OCI-M1 (cell line): ENCODE results near the gene SNX30.

Experiments used
- DNase-seq: peaks from one replicate; lab custom pipeline; 2025; lab: John Stamatoyannopoulos, UW

The SNX30 gene

DNA sequence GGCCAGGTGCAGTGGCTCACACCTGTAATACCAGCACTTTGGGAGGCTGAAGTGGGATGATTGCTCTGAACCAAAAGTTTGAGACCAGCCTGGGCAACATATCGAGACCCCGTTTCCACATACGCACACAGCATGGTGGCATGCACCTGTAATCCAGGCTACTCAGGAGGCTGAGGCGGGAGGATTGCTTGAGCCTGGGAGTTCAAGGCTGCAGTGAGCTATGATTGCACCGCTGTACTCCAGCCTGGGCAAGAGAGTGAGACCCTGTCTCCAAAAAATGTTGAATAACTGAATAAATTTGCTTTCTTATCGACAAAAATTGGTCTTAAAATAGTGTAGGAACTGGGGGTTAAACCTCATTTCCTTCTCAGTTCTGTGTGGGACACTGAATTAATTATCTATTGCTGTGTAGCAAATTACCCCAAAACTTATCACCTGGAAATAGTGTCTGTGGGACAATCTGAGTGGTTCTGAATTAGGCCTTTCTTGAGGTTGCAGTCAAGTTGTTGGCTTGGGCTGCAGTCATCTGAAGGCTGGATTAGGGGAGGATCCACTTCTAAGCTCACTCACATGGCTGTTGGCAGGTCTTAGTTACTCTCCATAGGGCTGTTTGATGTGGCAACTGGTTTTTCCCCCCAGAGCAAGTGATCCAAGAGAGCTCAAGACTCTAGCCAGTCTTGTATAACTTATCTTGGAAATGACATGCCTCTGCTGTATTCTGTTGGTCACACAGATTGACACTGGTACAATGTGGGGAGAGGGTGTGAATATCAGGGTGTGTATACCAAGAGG, 2.0 kb downstream of the SNX30 start:
- no peak for DNase-seq

DNA sequence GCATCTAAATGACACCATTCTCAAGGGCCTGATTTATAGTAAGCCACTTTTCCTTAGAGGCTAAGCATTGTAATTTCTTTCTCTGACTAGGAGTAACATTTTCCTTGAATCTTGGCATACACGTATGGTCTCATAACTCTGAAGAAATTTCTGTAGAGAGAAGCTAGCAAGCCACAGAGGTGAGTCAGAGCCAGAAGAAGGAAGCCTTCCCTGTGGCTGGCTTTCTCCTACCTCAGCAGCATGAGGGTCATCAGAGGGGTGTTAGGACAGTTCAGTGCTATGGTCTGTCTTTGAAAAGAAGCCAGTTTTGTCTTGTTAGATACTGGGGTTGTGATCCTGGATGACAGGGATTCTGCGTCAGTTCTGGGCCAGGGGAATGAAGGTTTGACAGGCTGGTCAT, 3.2 kb downstream of the SNX30 start:
- peak; percentile 7 for DNase-seq

DNA sequence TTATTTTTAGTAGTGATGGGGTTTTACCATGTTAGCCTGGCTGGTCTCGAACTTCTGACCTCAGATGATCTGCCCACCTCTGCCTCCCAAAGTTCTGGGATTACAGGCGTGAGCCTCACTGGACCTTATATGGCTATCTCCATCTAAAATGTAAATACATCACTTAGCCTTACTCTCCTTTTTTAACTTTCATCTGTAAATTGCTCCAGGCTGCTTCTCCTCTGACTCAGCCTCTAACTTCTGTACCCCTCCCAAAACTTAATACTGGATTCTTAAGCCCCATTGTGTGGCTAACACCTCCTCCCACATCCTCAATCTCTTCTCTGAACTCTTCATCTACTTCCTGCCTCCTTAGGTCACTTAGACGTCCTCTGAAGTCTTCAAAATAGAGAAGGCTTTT, 4.0 kb downstream of the SNX30 start:
- peak; percentile 35 for DNase-seq

DNA sequence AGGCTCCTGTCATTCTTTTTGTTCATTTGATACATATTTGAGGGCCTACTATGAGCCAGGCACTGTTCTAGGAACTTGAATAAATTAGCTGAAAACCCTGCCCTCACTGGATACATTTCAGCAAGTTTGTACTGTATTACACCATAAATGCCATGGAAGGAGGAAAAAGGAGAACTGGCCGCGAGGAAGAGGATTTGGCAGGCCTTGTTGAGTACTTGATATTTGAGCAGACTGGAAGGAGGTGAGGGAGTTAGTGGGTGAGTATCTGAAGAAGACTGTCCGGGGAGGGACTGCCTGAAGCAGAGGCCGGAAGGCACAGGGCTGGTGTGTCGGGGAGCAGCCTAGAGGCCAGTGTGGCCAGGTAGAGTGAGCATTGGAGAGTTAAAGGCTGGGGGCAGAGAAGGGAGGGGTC, 4.5 kb downstream of the SNX30 start:
- DNase-seq = peak; percentile 35

DNA sequence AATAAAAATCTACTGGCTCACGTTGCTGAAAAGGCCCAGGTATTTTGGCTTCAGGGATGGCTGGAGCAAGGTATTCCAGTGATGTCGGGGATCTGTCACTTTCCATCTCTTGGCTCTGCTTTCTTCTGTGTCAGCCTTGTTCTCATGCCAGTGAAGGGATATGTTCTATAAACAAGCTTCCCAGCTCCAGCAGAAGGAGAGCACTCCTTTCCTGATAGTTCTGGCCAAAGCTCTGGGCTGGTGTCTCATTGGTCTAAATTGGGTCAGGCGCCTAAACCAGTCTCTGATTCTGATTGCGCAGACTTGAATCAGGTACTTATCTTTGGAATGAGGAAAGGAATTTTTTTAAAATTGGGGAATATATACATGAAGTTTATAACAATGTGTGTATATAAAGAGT, 5.1 kb downstream of the SNX30 start:
- no peak for DNase-seq

DNA sequence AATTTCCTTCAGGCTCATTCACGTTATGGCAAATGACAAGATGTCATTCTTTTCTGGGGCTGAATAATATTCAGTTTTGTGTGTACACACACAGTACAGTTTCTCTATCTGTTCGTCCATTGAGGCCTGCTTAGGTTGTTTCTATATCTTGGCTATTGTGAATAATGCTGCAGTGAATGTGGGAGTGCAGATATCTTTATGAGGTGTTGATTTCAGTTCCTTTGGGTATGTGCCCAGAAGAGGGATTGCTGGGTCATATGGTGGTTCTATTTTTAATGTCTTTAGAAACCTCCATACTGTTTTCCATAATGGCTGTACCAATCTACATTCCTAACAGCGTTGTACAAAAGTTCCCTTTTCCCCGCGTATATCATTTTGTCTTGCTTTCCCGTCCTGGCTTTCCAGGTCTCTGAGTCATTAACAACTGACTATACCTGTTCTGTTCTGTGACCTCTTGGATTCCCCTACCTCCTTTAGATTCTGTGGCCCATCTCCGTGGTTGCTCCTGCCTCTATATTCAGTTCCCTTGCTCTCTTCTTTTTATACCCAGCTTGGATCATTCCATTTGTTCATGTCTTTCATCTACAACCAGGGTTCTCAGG, 6.8 kb downstream of the SNX30 start:
- DNase-seq = no peak

GRCh38 chr9:112757940-112758339, 7.4 kb downstream of the SNX30 start:
- DNase-seq = no peak

DNA sequence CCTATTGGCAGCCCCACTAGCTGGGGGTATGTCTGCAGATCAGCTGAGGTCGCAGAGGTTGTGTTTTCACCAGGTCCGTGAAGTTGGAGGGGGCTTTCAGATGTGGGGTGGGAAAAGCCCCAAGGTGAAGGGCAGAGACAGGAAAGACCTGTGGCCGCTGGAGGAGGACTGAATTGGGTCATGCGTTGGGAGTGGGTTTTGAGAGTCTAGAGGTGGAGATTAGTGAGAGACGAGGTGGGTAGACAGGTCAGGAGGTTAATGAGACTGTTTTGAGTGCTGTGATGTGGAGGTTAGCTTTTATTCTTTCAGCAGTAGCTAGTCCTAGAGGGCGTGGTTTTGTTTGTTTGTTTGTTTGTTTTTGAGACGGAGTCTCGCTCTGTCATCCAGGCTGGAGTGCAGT, 10.3 kb downstream of the SNX30 start:
- no peak for DNase-seq

DNA sequence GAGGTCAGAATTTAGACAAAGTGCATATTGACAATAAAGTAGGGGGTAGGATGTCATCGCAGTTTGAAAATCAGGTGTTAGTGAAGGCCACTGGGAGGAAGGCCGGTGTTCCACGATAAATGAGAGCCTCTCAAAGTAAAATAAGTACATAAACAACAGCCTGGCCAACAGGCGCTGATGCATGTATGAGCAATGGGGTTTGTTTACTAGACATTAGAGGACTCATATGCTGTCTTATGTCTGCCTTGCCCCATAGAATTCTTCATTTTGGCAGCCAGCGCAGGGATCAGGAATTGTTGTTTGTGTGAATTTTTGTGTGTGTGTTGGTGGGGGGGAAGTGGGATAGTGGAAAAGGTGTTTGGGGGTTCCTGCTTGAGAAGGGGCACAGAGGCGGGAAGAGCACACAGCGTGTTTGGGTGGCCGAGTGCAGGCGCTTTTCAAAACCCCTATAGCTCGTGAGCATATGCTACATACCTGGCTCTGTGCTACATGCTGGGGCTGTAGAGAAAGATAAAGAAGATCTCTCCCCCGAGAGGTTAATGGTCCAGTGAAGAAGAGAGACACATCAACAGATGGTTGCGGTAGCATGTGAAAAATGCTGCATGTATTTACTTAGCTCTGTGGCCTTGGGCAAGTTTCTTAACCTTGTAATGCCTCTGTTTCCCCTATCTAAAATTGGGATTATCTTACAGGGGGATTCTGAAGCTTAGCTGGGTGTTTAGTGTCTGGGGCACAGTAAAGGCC, 11.5 kb downstream of the SNX30 start:
- no peak for DNase-seq

DNA sequence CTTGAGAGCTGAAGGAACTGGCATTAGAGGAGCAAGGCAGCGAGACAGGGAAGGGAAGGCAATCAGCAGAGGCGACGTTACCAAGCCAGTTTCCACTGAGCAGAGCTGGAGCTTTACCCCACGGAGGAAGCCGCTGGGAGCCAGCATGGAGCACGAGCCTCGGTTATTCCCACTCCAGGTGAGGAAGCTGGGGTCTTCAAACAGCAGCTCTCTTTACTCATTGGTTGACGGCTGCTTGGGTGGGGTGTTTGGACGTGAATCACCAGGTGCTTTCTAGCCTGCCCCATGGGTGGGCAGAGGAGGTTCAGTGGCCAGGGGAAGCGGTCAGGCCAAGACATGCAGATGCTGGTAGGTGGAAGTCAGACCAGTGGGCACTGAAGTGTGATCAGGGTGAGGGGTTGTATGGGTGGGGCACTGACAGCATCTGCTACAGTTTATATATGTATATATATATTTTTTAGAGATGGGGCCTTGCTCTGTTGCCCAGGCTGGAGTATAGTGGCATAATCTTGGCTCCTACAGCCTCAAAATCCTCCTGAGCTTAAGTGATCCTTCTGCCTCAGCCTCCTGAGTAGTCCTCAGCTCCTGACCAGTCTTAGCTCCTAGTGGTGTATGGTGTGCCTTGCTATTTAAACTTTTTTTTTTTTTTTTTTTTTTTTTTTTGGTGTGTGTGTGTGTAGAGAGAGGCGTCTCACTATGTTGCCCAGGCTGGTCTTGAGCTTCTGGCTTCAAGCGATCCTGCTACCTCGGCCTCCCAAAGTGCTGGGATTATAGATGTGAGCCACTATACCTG, 12.4 kb downstream of the SNX30 start:
- no peak for DNase-seq

- peak; percentile 69 for DNase-seq
These were observed 13.8 kb downstream of the SNX30 start for GRCh38 chr9:112764344-112764743.

- DNase-seq = no peak
These were observed 14.3 kb downstream of the SNX30 start for GRCh38 chr9:112764837-112765236.

DNA sequence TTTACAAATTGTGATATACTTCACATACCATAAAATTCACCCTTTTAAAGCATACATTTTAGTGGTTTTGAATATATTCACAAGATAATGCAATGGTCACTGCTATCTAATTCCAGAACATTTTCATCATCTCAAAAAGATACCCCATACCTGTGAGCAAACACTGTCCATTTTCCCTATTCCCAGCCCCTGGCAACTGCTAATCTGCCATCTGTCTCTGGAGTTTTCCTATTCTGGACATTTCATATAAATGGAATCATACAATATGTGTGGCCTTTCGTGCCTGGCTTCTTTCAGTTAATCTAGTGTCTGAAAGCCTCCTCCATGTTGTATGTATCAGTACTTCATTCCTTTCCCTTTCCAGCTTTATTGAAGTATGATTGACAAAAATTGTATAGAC, 14.7 kb downstream of the SNX30 start:
- no peak for DNase-seq

DNA sequence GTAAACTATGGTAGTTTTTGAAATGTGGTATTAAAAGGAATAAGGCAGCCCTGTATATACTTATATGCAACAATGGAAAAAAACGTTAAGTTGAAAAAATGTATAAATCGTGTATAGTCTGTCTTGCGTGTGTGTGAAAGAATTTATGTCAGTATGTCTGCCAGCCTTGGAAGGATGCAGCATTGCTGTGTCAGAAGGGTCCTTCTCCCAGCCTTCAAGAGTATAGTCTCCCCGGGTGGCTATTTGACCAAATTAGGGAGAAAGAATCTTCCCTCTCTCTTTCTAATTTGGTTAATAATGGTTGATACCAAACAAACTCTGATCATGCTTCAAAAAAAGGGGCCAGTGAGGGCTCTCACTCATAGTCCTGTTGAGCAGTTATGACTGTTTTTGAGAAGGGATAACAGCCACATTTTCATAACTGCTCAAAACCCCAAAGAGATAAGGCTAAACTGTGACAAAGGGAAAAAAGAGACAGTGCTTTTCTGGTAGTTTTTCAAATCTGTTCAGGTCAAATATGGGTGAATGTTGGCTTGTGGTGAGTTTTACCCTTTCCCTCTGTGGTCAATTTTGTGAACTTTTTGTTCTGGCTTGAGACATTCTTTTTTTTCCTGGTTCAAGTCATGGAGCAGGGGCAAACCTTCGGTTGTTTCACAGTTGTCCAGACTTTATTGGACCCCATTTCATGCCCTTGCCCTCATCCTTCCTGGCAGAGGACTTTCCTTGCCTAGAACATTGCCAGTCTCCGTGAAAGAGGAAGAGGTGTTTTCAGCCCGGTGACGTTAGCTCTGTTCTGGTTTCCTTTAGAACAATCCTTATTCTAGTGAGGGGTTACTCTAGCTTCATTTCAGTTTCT, 21.0 kb downstream of the SNX30 start:
- DNase-seq = peak; percentile 63

DNA sequence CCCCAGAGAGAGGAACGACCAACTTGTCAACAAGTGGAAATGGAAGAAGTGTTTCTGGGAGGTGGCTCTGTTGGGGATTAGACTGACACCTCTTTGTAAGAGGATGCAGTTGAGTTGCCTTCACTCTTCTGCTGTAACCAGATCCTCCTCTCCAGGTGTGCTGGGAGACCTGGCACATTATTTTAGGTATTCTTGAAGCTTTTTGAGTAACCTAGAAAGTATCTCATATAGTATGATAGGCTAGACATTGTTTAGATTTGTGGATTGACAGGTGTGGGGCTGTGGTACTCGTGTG, 21.6 kb downstream of the SNX30 start:
- no peak for DNase-seq

DNA sequence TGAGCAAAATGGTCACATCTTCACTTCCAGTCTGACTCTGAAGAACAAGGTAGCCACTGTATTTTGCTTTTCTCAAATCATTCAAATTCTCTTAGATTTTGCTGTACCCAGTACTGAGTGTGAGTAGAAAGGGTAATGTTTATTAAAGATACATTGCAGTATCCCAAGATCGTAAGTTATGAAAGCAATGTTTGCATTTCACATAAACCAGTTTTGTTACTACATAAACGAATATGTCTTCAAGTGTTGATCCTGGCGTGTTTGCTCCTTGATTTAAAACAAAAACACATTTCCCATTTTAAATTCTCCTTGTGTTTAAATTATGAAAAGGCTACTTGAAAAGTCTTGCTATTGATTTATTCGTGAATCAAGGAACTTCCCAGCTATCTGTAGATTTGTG, 22.0 kb downstream of the SNX30 start:
- no peak for DNase-seq

DNA sequence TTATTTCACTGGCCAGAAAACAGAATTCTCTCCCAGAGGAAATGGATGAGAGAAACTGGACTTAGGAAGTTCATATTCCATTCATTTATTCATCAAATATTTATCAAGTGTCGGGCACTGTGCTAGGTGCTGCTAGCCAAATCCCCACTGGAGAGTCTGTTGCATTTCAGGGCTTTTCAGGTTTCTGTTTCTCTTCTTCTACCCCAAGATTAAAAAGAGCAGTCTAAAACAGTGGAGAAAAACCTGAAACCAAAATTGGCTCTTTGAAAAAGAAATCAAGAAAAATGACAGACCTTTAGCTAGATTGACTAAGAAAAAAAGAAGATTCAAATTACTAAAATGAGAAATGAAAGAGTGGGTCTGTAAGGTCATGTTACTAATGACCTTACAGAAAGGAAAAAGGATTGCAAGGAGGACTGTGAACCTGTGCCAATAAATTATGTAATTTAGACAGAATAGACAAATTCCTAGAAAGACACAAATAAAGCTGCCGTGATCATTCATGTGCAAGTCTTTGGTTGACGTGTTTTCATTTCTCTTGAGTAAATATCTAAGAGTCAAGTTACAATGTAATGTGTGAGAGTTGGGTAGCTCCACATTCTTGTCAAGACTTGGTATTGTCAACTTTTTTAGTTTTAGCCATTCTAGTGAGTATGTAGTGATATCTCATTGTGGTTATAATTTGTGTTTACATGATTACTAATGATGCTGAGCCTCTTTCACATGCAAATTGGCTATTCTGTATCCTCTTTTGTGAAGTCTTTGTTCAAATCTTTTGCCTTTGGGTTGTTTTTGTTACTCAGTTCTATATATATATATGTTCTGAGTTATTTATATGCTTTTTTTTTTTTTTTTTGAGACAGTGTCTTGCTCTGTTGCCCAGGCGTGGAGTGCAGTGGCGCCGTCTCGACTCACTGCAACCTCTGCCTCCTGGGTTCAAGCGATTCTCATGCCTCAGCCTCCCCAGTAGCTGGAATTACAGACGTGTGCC, 23.7 kb downstream of the SNX30 start:
- DNase-seq = no peak

- no peak for DNase-seq
These were observed 27.4 kb downstream of the SNX30 start for GRCh38 chr9:112777914-112778313.

DNA sequence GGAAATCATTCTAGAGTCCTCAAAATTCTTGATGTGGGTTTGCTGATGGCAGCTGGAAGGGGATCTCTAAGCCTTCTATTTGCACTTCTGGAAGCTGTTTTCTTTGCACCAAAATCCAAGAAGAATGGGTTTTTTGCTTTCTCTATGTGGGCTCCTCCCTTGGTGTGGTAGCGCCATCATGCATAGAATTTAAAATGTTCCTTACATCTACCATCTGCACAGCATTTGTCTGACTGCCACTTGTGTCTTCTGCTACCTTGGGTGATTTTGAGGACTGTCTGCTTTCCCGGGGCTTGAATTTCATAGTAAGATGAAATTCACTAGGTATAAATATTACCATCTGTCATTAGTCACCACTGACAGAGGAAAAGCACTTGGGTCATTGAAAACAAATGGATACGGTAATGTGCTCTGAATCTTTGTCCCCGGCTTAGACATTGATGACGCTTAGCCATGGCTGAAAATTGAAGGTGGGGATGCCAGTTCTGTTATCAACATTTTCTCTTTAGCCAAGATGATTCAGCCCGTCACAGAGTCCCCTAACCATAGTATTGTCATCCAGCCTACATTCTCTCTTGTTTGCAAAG, 30.0 kb downstream of the SNX30 start:
- DNase-seq = no peak

GRCh38 chr9:112782218-112782617, 31.7 kb downstream of the SNX30 start:
- no peak for DNase-seq
